Kidney (tissue), 22 donors: ENCODE results near the gene LIMK2. TPM values are rescaled to one million over a fixed set of nuclear protein-coding genes. Genes with fewer than 3 reads are reported as not detected.
"Not testable (repeated sequence)": the region's sequence is repeated elsewhere in the genome, so short reads cannot be mapped to it uniquely, and the experiment has no call there.

Experiments
- DNase-seq, 5 donors: peaks; one replicate each; pipeline ENCODE4 v3.0.0-alpha.2; 2013 to 2020
- FAIRE-seq: peaks from 2 replicates; lab custom pipeline; 2012; peaks lifted over from hg19 to GRCh38; lab: Jason Lieb, UNC
- H3K27ac ChIP-seq, 2 donors: one replicate each; pipeline ENCODE4 v1.7.0; 2013; ENCODE audit warnings: low read depth in 2 of 2, low read length in 2 of 2, inconsistent platforms in 1 of 2
- H3K27me3 ChIP-seq: one replicate; pipeline ENCODE4 v1.7.1; 2013; ENCODE audit warnings: low read length, inconsistent platforms; ENCODE audit not compliant: control insufficient read depth, insufficient read depth
- H3K36me3 ChIP-seq, 3 donors: one replicate each; pipeline versions ENCODE4 v1.7.0 to v1.7.1; 2013; ENCODE audit warnings: low read length in 3 of 3, control low read depth in 1 of 3, inconsistent platforms in 1 of 3; ENCODE audit not compliant: insufficient read depth in 3 of 3, control insufficient read depth in 2 of 3
- H3K4me1 ChIP-seq, 3 donors: one replicate each; pipeline versions ENCODE4 v1.7.0 to v1.7.1; 2013; ENCODE audit warnings: low read length in 3 of 3, inconsistent platforms in 1 of 3, low read depth in 1 of 3; ENCODE audit not compliant: control insufficient read depth in 2 of 3, insufficient read depth in 2 of 3
- H3K4me3 ChIP-seq, 3 donors: one replicate each; pipeline versions ENCODE4 v1.7.0 to v1.8.1; 2013; ENCODE audit warnings: low read length in 3 of 3, control low read depth in 1 of 3, inconsistent platforms in 1 of 3
- H3K9ac ChIP-seq, 3 donors: one replicate each; pipeline versions ENCODE4 v1.7.0 to v1.7.1; 2013; ENCODE audit warnings: low read length in 3 of 3, control low read depth in 1 of 3, inconsistent platforms in 1 of 3
- H3K9me3 ChIP-seq, 3 donors: one replicate each; pipeline versions ENCODE4 v1.7.0 to v1.7.1; 2013; ENCODE audit warnings: low read length in 3 of 3, control low read depth in 1 of 3, inconsistent platforms in 1 of 3; ENCODE audit not compliant: control insufficient read depth in 2 of 3, insufficient read depth in 1 of 3
- CTCF ChIP-seq: IDR thresholded peaks from 3 replicates; pipeline ENCODE4 v1.5.1; 2012; ENCODE audit warnings: mild to moderate bottlenecking, moderate library complexity, borderline replicate concordance; ENCODE audit not compliant: insufficient read depth; ENCODE audit errors: extremely low read depth
- intact Hi-C: fragments of 100-400 bp; cut with DNase I; formaldehyde crosslinking; loops from one replicate; pipeline ENCODE4 v1.11.1; 2022
- long read RNA-seq, 10 donors: library from polyadenylated mRNA in 1 of 10; unstranded in 1 of 10; transcript quantifications; one replicate each; pipeline ENCODE4 v2.0.0 and lab custom pipeline, GENCODE V29; 2021 to 2026
- polyA plus RNA-seq: library from polyadenylated mRNA; stranded (reverse); fragments of 350-450 nt; fragmentation: Illumina TruSeq; extraction: RNeasy Lipid Tissue Mini Kit (QIAGEN cat#74804); gene quantifications from one replicate; pipeline ENCODE4 v1.2.3, GENCODE V29; 2014; ENCODE audit warnings: low read depth, low replicate concordance; ENCODE audit not compliant: insufficient read depth
- total RNA-seq: library from RNA; stranded (reverse); fragmentation: NEBNext Ultra II Directional; extraction: Animal tissue kit (Norgen Biotek cat#: 25700); gene quantifications from one replicate; pipeline ENCODE4 v1.2.1, GENCODE V29; 2021
- donor health status: control.
- donor health status: control.
- donor health status: control.
- donor health status: control.
- donor health status: control.
- donor health status: DM: yes; HTN: yes; CAD: no.
- donor health status: Normal renal cell carcinoma (clear cell type).

Gene LIMK2
- total RNA-seq (48.2 TPM), polyA plus RNA-seq (20.3 TPM)
- long read RNA-seq, donor 1, partial matches to known transcripts = 0 of 4 reads
- long read RNA-seq, donor 1, other reads (novel, unspliced or antisense) = 0 of 4 reads
- long read RNA-seq, donor 2, partial matches to known transcripts = 0 of 5 reads
- long read RNA-seq, donor 2, other reads (novel, unspliced or antisense) = 0 of 5 reads
- long read RNA-seq, donor 3, partial matches to known transcripts = 0 of 2 reads
- long read RNA-seq, donor 3, other reads (novel, unspliced or antisense) = 0 of 2 reads
- long read RNA-seq, donor 4, partial matches to known transcripts = 0 of 7 reads
- long read RNA-seq, donor 4, other reads (novel, unspliced or antisense) = 0 of 7 reads
- long read RNA-seq, donor 5 = 0 reads
- long read RNA-seq, donor 6, partial matches to known transcripts = 0 of 1 reads
- long read RNA-seq, donor 6, other reads (novel, unspliced or antisense) = 0 of 1 reads
- long read RNA-seq, donor 7, transcript LIMK2-201 (16 exons, 3,670 nt) = major isoform, 7 of 28 reads
- long read RNA-seq, donor 7, partial matches to known transcripts = 13 of 28 reads
- long read RNA-seq, donor 7, other reads (novel, unspliced or antisense) = 7 of 28 reads
- long read RNA-seq, donor 8, partial matches to known transcripts = 0 of 6 reads
- long read RNA-seq, donor 8, other reads (novel, unspliced or antisense) = 5 of 6 reads
- long read RNA-seq, donor 9, partial matches to known transcripts = 8 of 8 reads
- long read RNA-seq, donor 9, other reads (novel, unspliced or antisense) = 0 of 8 reads
- long read RNA-seq, donor 10, partial matches to known transcripts = 0 of 4 reads
- long read RNA-seq, donor 10, other reads (novel, unspliced or antisense) = 0 of 4 reads

- Histone ChIP-seq H3K9me3 (no peaks in the 10 kb centered on the region), H3K36me3 (no peaks in the 10 kb centered on the region), H3K27ac (peak within 1 kb of the TSS; percentile 72 to 80), H3K4me1 (peaks cover 0 to 15% (median 7%) of the 10 kb centered on the region in 3 donors), H3K9ac (peak within 1 kb of the TSS; percentile 57 to 83 (median 71)), H3K27me3 (no peaks in the 10 kb centered on the region), H3K4me3 (peak within 1 kb of the TSS; percentile 68 to 86 (median 83))
- TF ChIP-seq CTCF = peak; percentile 84
- no peak for FAIRE-seq
- intact Hi-C loops = no loop called here
- peak; percentile 95 to 98 (median 96) for DNase-seq
Observed at GRCh38 chr22:31211862-31212730, at the start of gene LIMK2. TSS of gene LIMK2 (plus strand) at chr22:31212298. CDS start at chr22:31212409, 111 bp downstream.

GRCh38 chr22:31170971-31171370 lies 41.1 kb upstream of the LIMK2 start:
- no peaks in the 10 kb centered on the region for H3K27me3 ChIP-seq
- H3K4me1 ChIP-seq = peaks cover 0 to 11% (median 7%) of the 10 kb centered on the region in 3 donors
- H3K4me3 ChIP-seq = no peak overlapping the region
- TF ChIP-seq CTCF = no peak
- no peak for DNase-seq
- peaks cover 0 to 4% (median 0%) of the 10 kb centered on the region in 3 donors for H3K36me3 ChIP-seq
- H3K27ac ChIP-seq = no peak overlapping the region
- FAIRE-seq = no peak
- H3K9ac ChIP-seq = no peak overlapping the region
- H3K9me3 ChIP-seq = no peaks in the 10 kb centered on the region
- intact Hi-C loops = no loop called here

GRCh38 chr22:31171734-31172133 lies 40.4 kb upstream of the LIMK2 start:
- DNase-seq, FAIRE-seq, H3K36me3 ChIP-seq, H3K27ac ChIP-seq, intact Hi-C loops, H3K4me3 ChIP-seq, H3K9ac ChIP-seq, H3K27me3 ChIP-seq, H3K9me3 ChIP-seq: not testable (repeated sequence)
- peaks cover 0 to 11% (median 7%) of the 10 kb centered on the region in 3 donors for H3K4me1 ChIP-seq
